Measurements from ENCODE around the gene SNAPC3.
"Not testable (repeated sequence)": the region's sequence is repeated elsewhere in the genome, so short reads cannot be mapped to it uniquely, and the experiment has no call there.

SNAPC3 gene

GRCh38 chr9:15426019-15426418 lies 3.3 kb downstream of the SNAPC3 start:
- no peak for DNase-seq

- DNase-seq = not testable (repeated sequence)
Observed at GRCh38 chr9:15427702-15428101, 5.0 kb downstream of the SNAPC3 start.

- DNase-seq = no peak
Observed at GRCh38 chr9:15430920-15431844, 8.5 kb downstream of the SNAPC3 start.

- no peak for DNase-seq
Observed at GRCh38 chr9:15433191-15433590, 10.5 kb downstream of the SNAPC3 start.

GRCh38 chr9:15433661-15434060 lies 11.0 kb downstream of the SNAPC3 start:
- DNase-seq = no peak

- DNase-seq = no peak
Observed at GRCh38 chr9:15438891-15439290, 16.2 kb downstream of the SNAPC3 start.

GRCh38 chr9:15441841-15442240 lies 19.2 kb downstream of the SNAPC3 start:
- not testable (repeated sequence) for DNase-seq

- DNase-seq = not testable (repeated sequence)
Observed at GRCh38 chr9:15442264-15442663, 19.6 kb downstream of the SNAPC3 start.

- no peak for DNase-seq
Observed at GRCh38 chr9:15444141-15444540, 21.5 kb downstream of the SNAPC3 start.

GRCh38 chr9:15453956-15454355 lies 31.3 kb downstream of the SNAPC3 start:
- no peak for DNase-seq

- DNase-seq = no peak
Observed at GRCh38 chr9:15461056-15461455, 38.4 kb downstream of the SNAPC3 start.

- no peak for DNase-seq
Observed at GRCh38 chr9:15461601-15462000, 38.9 kb downstream of the SNAPC3 start.

- peak; percentile 23 for DNase-seq
Observed at GRCh38 chr9:15468145-15468544, 45.5 kb downstream of the SNAPC3 start.

GRCh38 chr9:15469406-15469805 lies 46.7 kb downstream of the SNAPC3 start:
- peak; percentile 64 for DNase-seq

- DNase-seq = no peak
Observed at GRCh38 chr9:15469862-15470261, 47.2 kb downstream of the SNAPC3 start.

GRCh38 chr9:15475923-15476536 lies 53.4 kb downstream of the SNAPC3 start:
- DNase-seq = no peak

- no peak for DNase-seq
Observed at GRCh38 chr9:15480028-15480427, 57.4 kb downstream of the SNAPC3 start.

GRCh38 chr9:15482146-15482545 lies 59.5 kb downstream of the SNAPC3 start:
- DNase-seq = no peak

GRCh38 chr9:15484802-15485201 lies 62.1 kb downstream of the SNAPC3 start:
- DNase-seq = no peak

- DNase-seq = no peak
Observed at GRCh38 chr9:15485836-15486666, 63.4 kb downstream of the SNAPC3 start.

GRCh38 chr9:15491950-15492349 lies 69.3 kb downstream of the SNAPC3 start:
- no peak for DNase-seq

- DNase-seq = no peak
Observed at GRCh38 chr9:15492485-15493150, 69.9 kb downstream of the SNAPC3 start.
